Measurements from ENCODE around the gene DVL3.

GRCh38 chr3:184200825-184201224 is 45.6 kb downstream of the DVL3 start:
- TF ChIP-seq CTCF (IDR thresholded peaks at IDR 0.05) (no peak), POLR2A (IDR thresholded peaks at IDR 0.05) (no peak)
